ENCODE measurements around the gene TP73. TPM values are rescaled to one million over a fixed set of nuclear protein-coding genes. Genes with fewer than 3 reads are reported as not detected.

Gene TP73
- total and polyA plus RNA-seq, 2 donors (not counting 1 experiment from before 2014, with no cell fraction given): 1.2 to 2.4 TPM

DNA sequence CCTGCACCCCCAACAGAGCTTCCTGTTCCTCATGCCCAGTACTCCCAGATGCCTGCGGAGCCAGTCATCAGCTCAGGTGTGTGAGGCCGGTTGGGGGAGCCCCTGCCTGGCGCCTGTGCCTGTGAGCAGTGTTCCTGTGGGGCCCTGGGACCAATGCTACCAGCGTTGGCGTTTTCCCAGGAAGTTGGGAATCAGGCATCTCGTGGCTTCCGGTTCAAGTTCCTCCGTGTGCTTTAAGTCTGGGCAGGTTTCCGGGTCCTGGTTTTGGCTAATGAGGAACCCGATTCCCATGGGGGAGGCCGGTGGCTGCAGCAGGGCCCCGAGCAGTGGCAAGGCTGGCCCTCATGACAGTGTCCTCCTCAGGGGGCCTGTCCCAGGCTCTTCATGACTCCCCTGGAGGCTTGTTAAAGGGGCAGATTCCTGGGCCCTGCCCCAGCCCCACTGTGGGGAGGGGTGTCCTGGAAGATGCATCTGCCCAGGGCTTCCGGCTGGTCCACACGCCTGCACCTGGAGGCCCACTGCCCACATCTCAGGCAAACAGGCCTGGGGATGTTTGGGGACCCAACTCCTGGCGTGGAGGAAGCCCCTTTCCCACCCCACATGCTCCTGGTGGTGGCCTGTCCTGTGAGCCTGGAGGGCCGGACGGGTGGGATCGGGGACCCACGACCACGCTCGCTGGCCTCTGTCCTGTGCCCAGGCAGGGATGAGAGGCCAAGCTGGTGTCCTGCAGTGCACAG is 26.2 kb downstream of the TP73 start:
- Mint-ChIP-seq H3K27ac (peak overlapping the region; percentile 85), H3K9me3 (ENCODE audit: insufficient read depth) (no peaks in the 10 kb centered on the region), H3K4me1 (peaks cover 63% of the 10 kb centered on the region), H3K27me3 (peaks cover 5% of the 10 kb centered on the region), H3K4me3 (peak overlapping the region; percentile 79)
- ATAC-seq (ENCODE audit: low read depth) (no peak), DNase-seq (peak; percentile 45)
- peak overlapping the region; percentile 78 for H3K4me2 ChIP-seq (replicated peaks; ENCODE audit: low read depth, low read length, poor library complexity, severe bottlenecking)
- WGBS (ENCODE audit: insufficient coverage): 33% methylated on average over 19 of the region's 21 CpGs
- ChIA-PET POLR2A (interaction anchor here (1.4 kb wide), 1 partner anchor 25 kb away, joined by 3 read pairs; no protein-coding TSS in a partner anchor), CTCF (interaction anchor here (0.9 to 2.1 kb wide), 3 partner anchors 11 to 29 kb away, joined by 3 to 20 read pairs (median 3); partner anchors contain the start of gene WRAP73)
- no peaks in the 10 kb centered on the region for H4K20me1 ChIP-seq (ENCODE audit: control insufficient read depth, insufficient read depth, low read length, poor library complexity, severe bottlenecking)
- peak overlapping the region; percentile 17 for H2AFZ ChIP-seq (ENCODE audit: insufficient read depth, low read depth, low read length, poor library complexity, severe bottlenecking)
- H3K36me3 ChIP-seq (replicated peaks in 1 of 2; ENCODE audit: control extremely low read depth in 1 of 2, control insufficient read depth in 1 of 2, extremely low read depth in 1 of 2, insufficient read depth in 2 of 2, low read length in 1 of 2): no peaks in the 10 kb centered on the region
- peak overlapping the region in 3 of 5 experiments; percentile 17 to 43 (median 22) for H3K4me3 ChIP-seq (ENCODE audit: control extremely low read depth in 1 of 5, extremely low read depth in 1 of 5, insufficient read depth in 1 of 5, low read depth in 2 of 5, low read length in 4 of 5)
- H3K79me2 ChIP-seq (ENCODE audit: control insufficient read depth, insufficient read depth, low read length): no peaks in the 10 kb centered on the region
- intact Hi-C loops (cut with micrococcal nuclease): no loop called here
- peaks cover 0 to 3% (median 0%) of the 10 kb centered on the region in 4 experiments for H3K27me3 ChIP-seq (replicated peaks in 1 of 4; ENCODE audit: control extremely low read depth in 1 of 4, control insufficient read depth in 3 of 4, insufficient read depth in 4 of 4, low read length in 3 of 4)
- peak overlapping the region in 1 of 2 donors; percentile 32 for H3K27ac ChIP-seq (ENCODE audit: low read length in 2 of 2)
- no peak for TF ChIP-seq EZH2 (IDR thresholded peaks at IDR 0.05; ENCODE audit: borderline replicate concordance, insufficient read depth, low read depth, low read length, poor library complexity, severe bottlenecking)
- TF ChIP-seq, protein P1, sequence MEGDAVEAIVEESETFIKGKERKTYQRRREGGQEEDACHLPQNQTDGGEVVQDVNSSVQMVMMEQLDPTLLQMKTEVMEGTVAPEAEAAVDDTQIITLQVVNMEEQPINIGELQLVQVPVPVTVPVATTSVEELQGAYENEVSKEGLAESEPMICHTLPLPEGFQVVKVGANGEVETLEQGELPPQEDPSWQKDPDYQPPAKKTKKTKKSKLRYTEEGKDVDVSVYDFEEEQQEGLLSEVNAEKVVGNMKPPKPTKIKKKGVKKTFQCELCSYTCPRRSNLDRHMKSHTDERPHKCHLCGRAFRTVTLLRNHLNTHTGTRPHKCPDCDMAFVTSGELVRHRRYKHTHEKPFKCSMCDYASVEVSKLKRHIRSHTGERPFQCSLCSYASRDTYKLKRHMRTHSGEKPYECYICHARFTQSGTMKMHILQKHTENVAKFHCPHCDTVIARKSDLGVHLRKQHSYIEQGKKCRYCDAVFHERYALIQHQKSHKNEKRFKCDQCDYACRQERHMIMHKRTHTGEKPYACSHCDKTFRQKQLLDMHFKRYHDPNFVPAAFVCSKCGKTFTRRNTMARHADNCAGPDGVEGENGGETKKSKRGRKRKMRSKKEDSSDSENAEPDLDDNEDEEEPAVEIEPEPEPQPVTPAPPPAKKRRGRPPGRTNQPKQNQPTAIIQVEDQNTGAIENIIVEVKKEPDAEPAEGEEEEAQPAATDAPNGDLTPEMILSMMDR (IDR thresholded peaks at IDR 0.05): no peak
- H3K9ac ChIP-seq (ENCODE audit: low read length): peak overlapping the region; percentile 22
- peaks cover 0 to 8% (median 0%) of the 10 kb centered on the region in 3 donors for H3K9me3 ChIP-seq (ENCODE audit: control extremely low read depth in 1 of 3, control insufficient read depth in 2 of 3, insufficient read depth in 1 of 3, low read length in 2 of 3)
- peaks cover 42 to 70% of the 10 kb centered on the region in 2 donors for H3K4me1 ChIP-seq (ENCODE audit: control insufficient read depth in 2 of 2, insufficient read depth in 2 of 2, low read length in 2 of 2)

DNA sequence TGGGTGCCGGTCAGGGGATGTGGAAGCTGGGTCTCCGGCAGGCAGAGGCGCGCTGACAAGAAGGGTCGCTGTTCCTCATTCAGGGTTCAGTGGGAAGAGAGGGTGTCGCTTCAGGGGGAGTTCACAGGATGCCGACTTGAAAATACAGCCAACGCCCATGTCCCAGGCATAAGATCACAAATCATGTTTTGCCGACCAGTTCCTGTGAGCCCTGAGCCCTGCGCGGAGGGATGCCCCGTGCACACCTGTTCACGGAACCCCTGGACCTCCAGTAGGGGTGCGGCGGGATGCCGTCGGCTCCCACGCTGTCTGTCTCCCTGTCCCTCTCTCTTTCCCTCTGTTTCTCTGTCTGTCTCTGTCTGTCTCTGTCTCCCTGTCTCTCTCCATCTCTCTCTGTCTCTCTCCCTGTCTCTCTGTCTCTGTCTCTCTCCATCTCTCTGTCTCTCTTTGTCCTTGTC is 26.8 kb downstream of the TP73 start:
- H3K4me1 ChIP-seq (ENCODE audit: control insufficient read depth in 2 of 2, insufficient read depth in 2 of 2, low read length in 2 of 2): peaks cover 36 to 64% of the 10 kb centered on the region in 2 donors
- POLR2A ChIA-PET: no interaction called here

More for the DNA sequence above, 26.8 kb downstream of the TP73 start:
- WGBS (ENCODE audit: insufficient coverage): 32% methylated on average over 17 of the region's 18 CpGs
- peak overlapping the region; percentile 22 for H3K9ac ChIP-seq (ENCODE audit: low read length)
- H3K4me3 ChIP-seq (ENCODE audit: control extremely low read depth in 1 of 5, extremely low read depth in 1 of 5, insufficient read depth in 1 of 5, low read depth in 2 of 5, low read length in 4 of 5): peak overlapping the region in 3 of 5 experiments; percentile 17 to 43 (median 22)
- peaks cover 60% of the 10 kb centered on the region for H3K4me1 Mint-ChIP-seq
- peaks cover 0 to 3% (median 0%) of the 10 kb centered on the region in 4 experiments for H3K27me3 ChIP-seq (replicated peaks in 1 of 4; ENCODE audit: control extremely low read depth in 1 of 4, control insufficient read depth in 3 of 4, insufficient read depth in 4 of 4, low read length in 3 of 4)
- no peak for ATAC-seq (ENCODE audit: low read depth)
- peak overlapping the region; percentile 78 for H3K4me2 ChIP-seq (replicated peaks; ENCODE audit: low read depth, low read length, poor library complexity, severe bottlenecking)
- H4K20me1 ChIP-seq (ENCODE audit: control insufficient read depth, insufficient read depth, low read length, poor library complexity, severe bottlenecking): no peaks in the 10 kb centered on the region
- H3K4me3 Mint-ChIP-seq: peak overlapping the region; percentile 79
- no peaks in the 10 kb centered on the region for H3K79me2 ChIP-seq (ENCODE audit: control insufficient read depth, insufficient read depth, low read length)
- H3K27ac ChIP-seq (ENCODE audit: low read length in 2 of 2): peak overlapping the region in 1 of 2 donors; percentile 32
- peak overlapping the region; percentile 85 for H3K27ac Mint-ChIP-seq
- DNase-seq: peak; percentile 45
- TF ChIP-seq EZH2 (IDR thresholded peaks at IDR 0.05; ENCODE audit: borderline replicate concordance, insufficient read depth, low read depth, low read length, poor library complexity, severe bottlenecking): no peak
- TF ChIP-seq, protein P1 (IDR thresholded peaks at IDR 0.05): no peak
- H3K9me3 Mint-ChIP-seq (ENCODE audit: insufficient read depth): no peaks in the 10 kb centered on the region
- H3K36me3 ChIP-seq (replicated peaks in 1 of 2; ENCODE audit: control extremely low read depth in 1 of 2, control insufficient read depth in 1 of 2, extremely low read depth in 1 of 2, insufficient read depth in 2 of 2, low read length in 1 of 2): no peaks in the 10 kb centered on the region
- CTCF ChIA-PET: no interaction called here
- intact Hi-C loops (cut with micrococcal nuclease): no loop called here
- peaks cover 6% of the 10 kb centered on the region for H3K27me3 Mint-ChIP-seq
- no peak overlapping the region for H2AFZ ChIP-seq (ENCODE audit: insufficient read depth, low read depth, low read length, poor library complexity, severe bottlenecking)
- peaks cover 0 to 8% (median 0%) of the 10 kb centered on the region in 3 donors for H3K9me3 ChIP-seq (ENCODE audit: control extremely low read depth in 1 of 3, control insufficient read depth in 2 of 3, insufficient read depth in 1 of 3, low read length in 2 of 3)

Data from B cell (primary cell).